HG02678 (cell line): Measurements from ENCODE around the gene DYNLT4.
"Not testable (repeated sequence)": the region's sequence is repeated elsewhere in the genome, so short reads cannot be mapped to it uniquely, and the experiment has no call there.

ENCODE experiments used
- ATAC-seq: cut with Tn5 transposase; IDR thresholded peaks from one replicate; pipeline ENCODE4 v1.9.1; 2021; ENCODE audit warnings: mild to moderate bottlenecking, moderate library complexity; ENCODE audit not compliant: unreplicated experiment

DYNLT4 gene, protein sequence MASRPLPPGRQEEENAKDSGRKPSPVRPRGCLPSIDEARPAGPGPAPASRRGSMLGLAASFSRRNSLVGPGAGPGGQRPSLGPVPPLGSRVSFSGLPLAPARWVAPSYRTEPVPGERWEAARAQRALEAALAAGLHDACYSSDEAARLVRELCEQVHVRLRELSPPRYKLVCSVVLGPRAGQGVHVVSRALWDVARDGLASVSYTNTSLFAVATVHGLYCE

GRCh38 chr1:44806704-44807363 lies at the start of gene DYNLT4:
Gene DYNLT4, minus strand, starts transcription at chr1:44807351. Its CDS starts 683 bp downstream, at chr1:44806668.
- ATAC-seq = no peak

DNA sequence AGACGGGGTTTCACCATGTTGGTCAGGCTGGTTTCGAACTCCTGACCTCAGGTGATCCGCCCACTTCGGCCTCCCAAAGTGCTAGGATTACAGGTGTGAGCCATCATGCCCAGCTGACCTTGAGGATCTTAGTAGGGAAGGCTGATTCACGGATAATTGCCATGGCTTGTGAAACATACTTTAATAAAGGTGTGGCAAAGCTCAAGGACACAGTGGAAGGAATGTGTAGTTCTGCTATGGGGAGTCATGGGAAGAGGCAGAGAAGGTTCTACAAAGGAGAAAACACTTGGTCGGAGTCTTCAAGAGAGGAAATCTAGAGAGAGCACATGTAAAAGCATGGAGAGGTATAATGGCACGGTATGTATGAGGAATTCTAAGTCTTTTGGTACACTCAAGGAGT lies 48.6 kb upstream of the DYNLT4 start:
- no peak for ATAC-seq

DNA sequence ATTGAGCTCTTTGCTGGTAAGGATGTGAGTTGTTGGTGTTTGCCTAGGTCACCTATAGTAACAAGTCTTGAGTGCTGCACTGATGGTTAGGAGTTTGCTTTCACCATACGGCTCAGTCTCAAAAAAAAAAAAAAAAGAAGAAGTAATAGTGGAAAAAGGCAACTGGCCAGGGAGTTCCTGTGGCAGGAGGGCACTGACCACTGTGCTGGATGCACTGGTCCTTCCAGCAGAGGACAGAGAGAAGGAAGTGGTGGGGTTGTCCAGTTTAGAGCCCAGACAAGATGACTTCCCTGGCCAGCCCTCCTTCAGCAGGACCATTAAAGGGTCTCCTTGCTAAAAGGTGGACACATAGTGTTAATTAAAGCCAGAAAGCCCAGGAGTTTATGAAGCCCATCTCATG lies 47.8 kb upstream of the DYNLT4 start:
- ATAC-seq = no peak

GRCh38 chr1:44853201-44853600 lies 46.0 kb upstream of the DYNLT4 start:
- ATAC-seq = no peak

- ATAC-seq = no peak
These were observed 44.2 kb upstream of the DYNLT4 start for GRCh38 chr1:44851308-44851707.

- no peak for ATAC-seq
These were observed 42.5 kb upstream of the DYNLT4 start for GRCh38 chr1:44849575-44850132.

GRCh38 chr1:44848456-44849181 lies 41.5 kb upstream of the DYNLT4 start:
- no peak for ATAC-seq

DNA sequence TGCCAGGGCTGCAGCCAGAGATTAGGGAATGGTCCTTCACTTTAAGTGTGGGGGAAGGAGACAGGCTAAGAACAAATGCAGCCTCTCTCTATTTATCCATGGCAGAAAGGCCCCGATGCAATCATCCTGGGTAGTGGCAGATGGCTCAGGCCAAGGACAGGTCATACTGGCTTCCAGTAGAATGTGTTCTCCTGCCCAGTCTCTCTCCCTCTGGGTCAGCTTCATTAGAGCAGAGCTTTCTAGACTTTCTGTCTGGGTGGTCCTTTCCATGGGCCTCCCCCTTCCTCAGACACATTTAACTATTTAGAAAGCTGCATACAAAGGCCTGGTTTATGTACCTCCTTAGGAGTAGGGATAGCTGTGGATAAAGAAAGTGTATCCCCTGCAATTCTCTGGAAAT lies 40.7 kb upstream of the DYNLT4 start:
- ATAC-seq = no peak

DNA sequence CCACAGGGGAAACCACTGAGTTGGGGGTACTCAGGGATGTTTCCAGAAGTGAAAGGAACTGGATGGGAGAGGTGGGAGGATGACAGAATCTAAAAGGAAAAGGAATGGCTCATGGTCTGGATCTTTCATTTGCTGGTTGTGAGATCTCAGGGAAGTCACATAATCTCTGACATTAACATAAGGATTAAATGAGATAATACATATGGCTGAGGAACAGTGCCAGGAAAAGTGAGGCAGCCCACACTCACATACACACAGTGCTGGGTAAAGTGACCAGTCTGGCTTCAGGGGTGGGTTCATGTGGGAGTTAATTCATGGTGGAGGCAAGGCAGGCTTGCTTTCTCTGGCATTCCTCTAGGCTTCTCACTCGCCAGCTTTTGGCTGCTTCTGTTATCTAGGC lies 39.8 kb upstream of the DYNLT4 start:
- ATAC-seq = no peak

DNA sequence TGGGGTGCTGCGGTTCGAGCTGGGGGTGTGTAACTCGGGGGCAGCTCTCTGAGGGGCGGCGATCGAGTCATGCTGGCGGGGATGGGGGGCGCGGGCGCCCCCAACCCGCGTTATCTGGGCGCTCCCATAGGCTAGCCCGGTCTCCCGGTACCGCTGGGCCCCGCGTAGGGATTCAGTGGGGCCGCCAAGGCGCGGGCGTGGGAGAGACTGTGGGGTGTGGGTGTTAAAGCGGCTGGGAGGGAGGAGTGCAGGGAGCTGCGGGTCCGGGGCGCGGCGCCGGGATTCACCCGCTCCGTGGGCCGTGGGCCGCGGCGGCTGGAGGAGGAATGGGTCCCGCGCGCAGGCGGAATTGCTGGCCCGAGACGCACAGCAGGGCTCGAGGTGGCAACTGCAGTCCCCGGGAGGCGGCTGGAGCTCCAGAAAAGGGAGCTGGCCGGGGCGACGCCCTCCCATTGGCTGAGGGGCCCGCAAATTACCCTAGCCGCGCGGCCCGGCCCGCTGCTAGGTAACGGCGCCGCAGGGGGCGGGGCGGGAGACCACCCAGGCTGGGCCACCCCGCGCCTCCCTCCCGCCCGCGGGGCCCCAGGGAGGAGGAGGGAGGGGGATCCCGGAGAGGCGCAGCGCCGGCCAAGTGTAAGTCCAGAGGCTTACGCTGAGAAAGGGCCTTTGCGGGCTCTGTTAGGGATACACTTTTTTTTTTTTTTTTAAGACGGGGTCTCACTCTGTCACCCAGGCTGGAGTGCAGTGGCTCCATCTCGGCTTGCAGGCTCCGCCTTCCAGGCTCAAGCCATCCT lies 35.9 kb upstream of the DYNLT4 start, which contains the start of gene PTCH2:
TSS of gene PTCH2 (minus strand) at position 392 of the 794 bp plus-strand sequence. CDS start at position 71, 321 bp downstream.
- peak; percentile 60 for ATAC-seq

- no peak for ATAC-seq
These were observed 35.3 kb upstream of the DYNLT4 start for GRCh38 chr1:44842486-44842861.

DNA sequence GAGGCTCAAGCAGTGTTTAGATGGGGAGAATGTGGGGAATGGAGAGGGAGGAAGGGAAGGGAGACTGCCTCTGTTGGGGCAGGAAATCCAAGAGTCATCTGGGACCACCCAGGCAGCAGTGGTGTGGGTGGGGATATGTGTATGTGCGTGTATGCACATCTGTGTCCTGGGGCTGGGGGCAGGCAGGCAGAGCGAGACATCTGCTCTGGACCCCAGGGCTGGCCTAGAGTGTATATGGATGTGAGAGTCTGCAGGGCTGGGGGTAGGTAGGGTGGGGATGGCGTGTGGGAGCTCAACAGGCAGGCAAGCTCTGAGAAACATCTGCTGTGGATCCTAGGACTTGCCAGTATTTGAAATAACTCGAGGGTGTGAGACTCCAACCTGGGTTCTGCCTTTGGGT lies 32.4 kb upstream of the DYNLT4 start:
- ATAC-seq = no peak

- not testable (repeated sequence) for ATAC-seq
These were observed 31.1 kb upstream of the DYNLT4 start for GRCh38 chr1:44838294-44838693.

GRCh38 chr1:44835738-44836675 lies 28.9 kb upstream of the DYNLT4 start:
- ATAC-seq = peak; percentile 62

DNA sequence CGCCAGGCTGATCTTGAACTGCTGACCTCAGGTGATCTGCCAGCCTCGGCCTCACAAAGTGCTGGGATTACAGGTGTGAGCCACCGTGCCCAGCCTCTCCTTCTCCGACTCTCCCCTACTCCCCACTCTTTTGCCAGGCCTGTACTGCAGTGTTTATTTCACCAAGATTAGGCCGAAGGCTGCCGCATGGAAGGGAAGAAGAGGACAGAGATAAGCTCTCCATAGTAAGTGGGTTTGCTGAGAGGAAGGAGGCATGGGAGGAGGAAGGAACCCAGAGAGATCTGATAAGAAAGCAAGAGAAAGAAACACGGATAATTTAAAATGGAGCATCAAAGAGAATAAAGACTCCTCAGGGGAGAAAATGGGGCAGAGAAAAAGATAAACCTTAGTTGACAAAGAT lies 27.2 kb upstream of the DYNLT4 start:
- no peak for ATAC-seq

GRCh38 chr1:44832056-44832705 lies 25.0 kb upstream of the DYNLT4 start:
- no peak for ATAC-seq

- ATAC-seq = no peak
These were observed 24.4 kb upstream of the DYNLT4 start for GRCh38 chr1:44831516-44831915.

DNA sequence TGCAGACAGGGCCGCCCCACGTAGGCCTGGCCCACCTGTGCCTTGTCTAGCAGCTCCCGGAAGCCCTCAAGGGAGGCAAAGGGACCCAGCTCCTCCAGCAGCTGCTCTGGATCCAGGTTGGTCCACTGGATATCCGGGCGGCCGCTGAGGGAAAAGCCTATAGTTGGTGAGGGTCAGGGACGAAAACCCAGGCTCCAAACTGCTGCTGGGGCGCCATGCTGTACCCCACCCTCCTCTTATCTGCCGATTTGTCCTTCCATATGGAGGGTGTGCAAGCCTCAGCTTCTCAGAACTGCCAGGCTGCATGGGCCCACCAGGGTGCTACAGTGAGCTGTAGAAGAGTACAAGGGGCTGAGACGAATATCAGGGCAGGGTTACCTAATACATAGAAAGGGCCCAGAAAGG lies 23.8 kb upstream of the DYNLT4 start:
- ATAC-seq = no peak
